K562 (cell line): ENCODE measurements around the gene MEPE. TPM values are rescaled to one million over a fixed set of nuclear protein-coding genes. Genes with fewer than 3 reads are reported as not detected.

ENCODE experiments used
- ATAC-seq: fragments of 200-7000 bp; cut with Tn5 transposase; 3 replicates; pipeline ENCODE4 v1.9.1; 2020; ENCODE audit warnings: moderate library complexity
- BruUV-seq: library from RNA; stranded (reverse); fragments of 400-500 nt; replicated peaks from 2 replicates; lab custom pipeline; 2021; lab: Mats Ljungman, UMichigan
- CTCF ChIA-PET: fragments of 300-600 bp; formaldehyde crosslinking; extraction: SDS; loops from one replicate; lab custom pipeline; 2021; ENCODE audit warnings: low intra/inter-chr PET ratio; lab: Yijun Ruan, JAX
- POLR2A ChIA-PET: fragments of 300-600, 350-650 bp; sonication (Branson Sonifier 250); formaldehyde crosslinking; extraction: SDS; loops from one replicate; lab custom pipeline; 2021; ENCODE audit warnings: antibody characterized with exemption, inconsistent platforms; lab: Yijun Ruan, JAX
- DNase-seq, 4 experiments: peaks; one replicate each; pipeline versions ENCODE4 v3.0.0 to v3.0.0-alpha.2; 2011 to 2018; ENCODE audit warnings: low spot score in 3 of 4, mixed read lengths in 3 of 4; ENCODE audit errors: extremely low read depth in 1 of 4
- FAIRE-seq: peaks from 2 replicates; lab custom pipeline; 2011; peaks lifted over from hg19 to GRCh38; lab: Jason Lieb, UNC
- H2AFZ ChIP-seq: 2 replicates; pipeline ENCODE4 v1.6.0; 2011; ENCODE audit warnings: low read depth, low read length, control low read depth, inconsistent platforms
- H3K27ac ChIP-seq: fragments of 200-600 bp; 3 replicates; pipeline ENCODE4 v1.8.0; 2011; ENCODE audit warnings: low read depth, mild to moderate bottlenecking, control low read depth, inconsistent platforms, low read length, moderate library complexity, mixed read lengths; ENCODE audit errors: extremely low read depth
- H3K27me3 ChIP-seq, 2 experiments: fragments of 300-600 bp in 1 of 2; 2 replicates in 1 of 2; 3 replicates in 1 of 2; pipeline versions ENCODE4 v1.6.0 to v1.8.0; 2011; ENCODE audit warnings: inconsistent platforms in 2 of 2, low read length in 2 of 2, mild to moderate bottlenecking in 1 of 2, mixed read lengths in 1 of 2, moderate library complexity in 1 of 2; ENCODE audit not compliant: control insufficient read depth in 2 of 2, insufficient read depth in 2 of 2
- H3K36me3 ChIP-seq: fragments of 300-600 bp; 3 replicates; pipeline ENCODE4 v1.8.0; 2011; ENCODE audit warnings: mild to moderate bottlenecking, low read length, inconsistent platforms; ENCODE audit not compliant: control insufficient read depth, insufficient read depth
- H3K4me1 ChIP-seq, 2 experiments: fragments of 200-600 bp in 1 of 2; replicated peaks in 1 of 2; 2 replicates in 1 of 2; 3 replicates in 1 of 2; pipeline versions ENCODE4 v1.5.1 to v1.8.0; 2011; ENCODE audit warnings: inconsistent platforms in 2 of 2, low read length in 2 of 2, mild to moderate bottlenecking in 1 of 2, mixed read lengths in 1 of 2, moderate library complexity in 1 of 2; ENCODE audit not compliant: control insufficient read depth in 2 of 2, insufficient read depth in 2 of 2
- H3K4me2 ChIP-seq: 2 replicates; pipeline ENCODE4 v1.6.1; 2011; ENCODE audit warnings: low read length, control low read depth, inconsistent platforms, mixed read lengths; ENCODE audit not compliant: insufficient read depth
- H3K4me3 ChIP-seq: fragments of 200-600 bp; sonication (generic), shearing (Covaris generic); 2 replicates; pipeline ENCODE4 v1.5.1; 2016; ENCODE audit warnings: control low read depth, inconsistent platforms
- H3K79me2 ChIP-seq: fragments of 200-600 bp; 3 replicates; pipeline ENCODE4 v1.8.0; 2011; ENCODE audit warnings: low read length, inconsistent platforms; ENCODE audit not compliant: control insufficient read depth, insufficient read depth
- H3K9ac ChIP-seq, 2 experiments: 2 replicates each; pipeline versions ENCODE4 v1.6.0 to v1.6.1; 2011; ENCODE audit warnings: low read depth in 2 of 2, low read length in 2 of 2, control low read depth in 1 of 2, inconsistent platforms in 1 of 2, mild to moderate bottlenecking in 1 of 2, mixed read lengths in 1 of 2; ENCODE audit not compliant: insufficient read depth in 1 of 2
- H3K9me1 ChIP-seq: one replicate; pipeline ENCODE4 v1.6.0; 2011; ENCODE audit warnings: inconsistent platforms, mild to moderate bottlenecking, low read length, moderate library complexity; ENCODE audit not compliant: control insufficient read depth, insufficient read depth
- H3K9me3 ChIP-seq: replicated peaks from 2 replicates; pipeline ENCODE4 v1.5.1; 2011; ENCODE audit warnings: low read depth, low read length, inconsistent platforms; ENCODE audit not compliant: control insufficient read depth, insufficient read depth
- H4K20me1 ChIP-seq: replicated peaks from 2 replicates; pipeline ENCODE4 v1.6.1; 2011; ENCODE audit warnings: low read length, inconsistent platforms, mixed read lengths; ENCODE audit not compliant: control insufficient read depth, insufficient read depth
- CAMTA2 ChIP-seq: fragments of 250-450 bp; sonication (Bioruptor Pico); conservative IDR thresholded peaks from 2 replicates; pipeline ENCODE4 v1.5.1; 2022
- CBFA2T3 ChIP-seq: fragments of 450-650 bp; IDR thresholded peaks from 2 replicates; pipeline ENCODE4 v1.6.1; 2017
- CCNT2 ChIP-seq: IDR thresholded peaks from 2 replicates; pipeline ENCODE4 v1.6.1; 2011; ENCODE audit warnings: borderline replicate concordance, low read depth, mild to moderate bottlenecking, moderate library complexity, mixed read lengths, low read length; ENCODE audit not compliant: insufficient read length; ENCODE audit errors: extremely low read depth
- CREM ChIP-seq: IDR thresholded peaks from 2 replicates; pipeline ENCODE4 v1.6.1; 2014; ENCODE audit warnings: antibody characterized with exemption, low read depth
- ELF2 ChIP-seq: fragments of 250-450 bp; sonication (Bioruptor Pico); IDR thresholded peaks from 2 replicates; pipeline ENCODE4 v1.5.0; 2021; ENCODE audit warnings: mild to moderate bottlenecking
- FOXP1 ChIP-seq: sonication (generic); formaldehyde crosslinking; IDR thresholded peaks from 2 replicates; pipeline ENCODE4 v1.8.0; 2022; ENCODE audit warnings: mild to moderate bottlenecking, missing genetic modification reagents
- HDAC8 ChIP-seq: fragments of 450-650 bp; IDR thresholded peaks from 2 replicates; pipeline ENCODE4 v1.6.1; 2016; ENCODE audit warnings: mild to moderate bottlenecking, missing genetic modification characterization, moderate library complexity, missing compliant biosample characterization
- KLF13 ChIP-seq: fragments of 450-650 bp; IDR thresholded peaks from 2 replicates; pipeline ENCODE4 v1.6.1; 2016; ENCODE audit warnings: missing genetic modification characterization, low read depth, mild to moderate bottlenecking, missing compliant biosample characterization, moderate library complexity, borderline replicate concordance
- RFX7 ChIP-seq: fragments of 250-450 bp; sonication (Bioruptor Pico); IDR thresholded peaks from 2 replicates; pipeline ENCODE4 v1.5.1; 2021; ENCODE audit warnings: mild to moderate bottlenecking
- ZNF175 ChIP-seq: fragments of 200-800 bp; sonication (Bioruptor generic); IDR thresholded peaks from 2 replicates; pipeline ENCODE4 v1.6.1; 2016; ENCODE audit warnings: low read depth, mild to moderate bottlenecking, missing genetic modification characterization, missing compliant biosample characterization
- WGBS: fragments of 100-300 bp; shearing (Covaris generic); methylation state at CpG from one replicate; pipeline ENCODE4 v1.1.6; 2016; ENCODE audit warnings: low coverage, mixed read lengths; ENCODE audit not compliant: insufficient coverage; ENCODE audit errors: missing lambda C conversion rate; 5-methylcytosine and 5-hydroxymethylcytosine counted together
- in situ Hi-C: fragments of 300-500 bp; cut with MboI; formaldehyde crosslinking; loops from 4 replicates; pipeline ENCODE4 v1.15.0; 2018; ENCODE audit warnings: inconsistent platforms, mixed read lengths
- intact Hi-C: fragments of 100-400 bp; cut with micrococcal nuclease; formaldehyde crosslinking; loops from 2 replicates; pipeline ENCODE4 v1.14.2; 2022
- polyA plus RNA-seq, 8 experiments: library from polyadenylated mRNA; depleted of rRNA in 4 of 8; stranded (reverse) in 5 of 8; unstranded in 3 of 8; fragments of >200 nt; fragmentation: Nextera tagmentation in 2 of 8; fragmentation: Illumina TruSeq in 1 of 8; extraction: Ambion mirVana in 2 of 8; extraction: Trizol in 1 of 8; gene quantifications; 2 replicates each; pipeline versions ENCODE4 v1.2.1 to v1.2.3, GENCODE V29; 2011 to 2014; ENCODE audit warnings: inconsistent platforms in 1 of 8, missing spikeins in 1 of 8
- total RNA-seq, 7 experiments: library from RNA; depleted of rRNA in 6 of 7; stranded (reverse); fragments of >200 nt in 6 of 7; fragmentation: Illumina TruSeq in 2 of 7; extraction: Trizol in 2 of 7; gene quantifications; 2 replicates each; pipeline versions ENCODE4 v1.2.1 to v1.2.3, GENCODE V29; 2011 to 2021; ENCODE audit warnings: low replicate concordance in 1 of 7
- TF ChIP-seq, protein P1 (sequence below): sonication (generic); formaldehyde crosslinking; IDR thresholded peaks from 2 replicates; pipeline ENCODE4 v1.8.0; 2022; ENCODE audit warnings: missing genetic modification reagents, mild to moderate bottlenecking, moderate library complexity, borderline replicate concordance
- TF ChIP-seq, protein P2 (sequence below): IDR thresholded peaks from 2 replicates; pipeline ENCODE4 v1.6.1; 2012; ENCODE audit warnings: low read depth, low read length, improper control_type of control experiment, borderline replicate concordance
- TF ChIP-seq, protein P3 (sequence below): fragments of 250-450 bp; sonication (Bioruptor Pico); IDR thresholded peaks from 2 replicates; pipeline ENCODE4 v1.5.0; 2021

The MEPE gene
- total and polyA plus RNA-seq, 9 of the 15 experiments (the other 6 are each of a cell fraction or from before 2014, with no cell fraction given), result not detected

DNA sequence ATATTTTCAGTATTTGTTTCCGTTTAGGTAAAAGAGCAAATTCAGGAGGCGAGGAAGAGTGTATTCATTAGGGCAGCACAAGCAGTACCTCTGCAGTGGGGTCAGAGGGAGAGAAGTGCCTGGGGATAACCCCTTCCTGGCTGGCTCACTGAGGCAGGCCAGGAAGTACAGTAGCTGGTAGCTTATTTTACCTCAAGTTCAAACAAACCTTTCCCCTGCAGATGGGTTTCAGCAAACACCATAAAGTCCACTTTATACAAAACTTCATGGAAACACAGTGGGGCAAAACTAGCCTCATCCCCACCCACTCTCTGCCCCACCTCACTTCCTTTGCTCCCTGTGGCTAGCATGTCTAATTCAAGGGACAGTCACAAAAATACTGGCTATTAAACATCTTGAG, 29.5 kb downstream of the MEPE start:
- H2AFZ ChIP-seq, result no peak overlapping the region
- in situ Hi-C loops, result no loop called here
- no peak overlapping the region for H3K27ac ChIP-seq
- DNase-seq (no peak), FAIRE-seq (no peak), ATAC-seq (no peak)
- no peaks in the 10 kb centered on the region for H3K79me2 ChIP-seq
- no peaks in the 10 kb centered on the region for H3K9me3 ChIP-seq
- BruUV-seq, result no TSS peak
- H3K9me1 ChIP-seq, result no peaks in the 10 kb centered on the region
- H3K4me2 ChIP-seq, result no peak overlapping the region
- TF ChIP-seq KLF13 (tag) (no peak), CAMTA2 (no peak)
- TF ChIP-seq, all 486 proteins: peak for 0
- no peak overlapping the region for H3K9ac ChIP-seq
- 0% methylated on average over 2 of the region's 2 CpGs for WGBS
- CTCF ChIA-PET, result no interaction called here
- H3K36me3 ChIP-seq, result no peaks in the 10 kb centered on the region
- POLR2A ChIA-PET, result interaction anchor here (0.6 kb wide), 1 partner anchor 154 kb away, joined by 3 read pairs; no protein-coding TSS in a partner anchor
- H3K4me3 ChIP-seq, result no peak overlapping the region
- intact Hi-C loops, result no loop called here
- H3K4me1 ChIP-seq, result no peaks in the 10 kb centered on the region
- no peaks in the 10 kb centered on the region for H3K27me3 ChIP-seq
- no peaks in the 10 kb centered on the region for H4K20me1 ChIP-seq

DNA sequence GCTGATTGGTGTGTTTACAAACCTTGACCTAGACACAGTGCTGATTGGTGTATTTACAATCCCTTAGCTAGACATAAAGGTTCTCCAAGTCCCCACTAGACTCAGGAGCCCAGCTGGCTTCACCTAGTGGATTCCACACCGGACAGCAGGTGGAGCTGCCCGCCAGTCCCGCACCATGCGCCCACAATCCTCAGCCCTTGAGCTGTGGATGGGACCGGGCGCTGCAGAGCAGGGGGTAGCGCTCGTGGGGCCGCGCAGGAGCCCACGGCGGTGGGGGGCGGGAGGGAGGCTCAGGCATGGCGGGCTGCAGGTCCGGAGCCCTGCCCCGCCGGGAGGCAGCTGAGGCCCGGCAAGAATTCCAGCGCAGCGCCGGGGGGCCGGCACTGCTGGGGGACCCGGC, 30.7 kb downstream of the MEPE start:
- in situ Hi-C loops (no loop called here), intact Hi-C loops (no loop called here)
- Histone ChIP-seq H3K4me2 (no peak overlapping the region), H3K79me2 (no peaks in the 10 kb centered on the region), H3K27ac (no peak overlapping the region), H2AFZ (no peak overlapping the region), H3K4me1 (no peaks in the 10 kb centered on the region), H3K4me3 (no peak overlapping the region), H3K36me3 (no peaks in the 10 kb centered on the region), H3K9ac (no peak overlapping the region), H3K9me3 (no peaks in the 10 kb centered on the region), H3K9me1 (no peaks in the 10 kb centered on the region), H3K27me3 (no peaks in the 10 kb centered on the region), H4K20me1 (no peaks in the 10 kb centered on the region)
- CTCF ChIA-PET, result no interaction called here
- no peak for DNase-seq
- peak; percentile 54; the same call in 2 of the 3 replicates for ATAC-seq
- POLR2A ChIA-PET, result interaction anchor here (0.6 kb wide), 1 partner anchor 1491 kb away, joined by 3 read pairs; no protein-coding TSS in a partner anchor
- WGBS, result 0% methylated on average over 10 of the region's 23 CpGs
- no peak for FAIRE-seq
- no TSS peak for BruUV-seq
- TF ChIP-seq, protein P1, sequence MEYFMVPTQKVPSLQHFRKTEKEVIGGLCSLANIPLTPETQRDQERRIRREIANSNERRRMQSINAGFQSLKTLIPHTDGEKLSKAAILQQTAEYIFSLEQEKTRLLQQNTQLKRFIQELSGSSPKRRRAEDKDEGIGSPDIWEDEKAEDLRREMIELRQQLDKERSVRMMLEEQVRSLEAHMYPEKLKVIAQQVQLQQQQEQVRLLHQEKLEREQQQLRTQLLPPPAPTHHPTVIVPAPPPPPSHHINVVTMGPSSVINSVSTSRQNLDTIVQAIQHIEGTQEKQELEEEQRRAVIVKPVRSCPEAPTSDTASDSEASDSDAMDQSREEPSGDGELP (CRISPR knock-in tag), result no peak
- no peak for TF ChIP-seq RFX7 (CRISPR knock-in tag)
- TF ChIP-seq ELF2, result no peak
- no peak for TF ChIP-seq FOXP1 (CRISPR knock-in tag)
- TF ChIP-seq, protein P2, sequence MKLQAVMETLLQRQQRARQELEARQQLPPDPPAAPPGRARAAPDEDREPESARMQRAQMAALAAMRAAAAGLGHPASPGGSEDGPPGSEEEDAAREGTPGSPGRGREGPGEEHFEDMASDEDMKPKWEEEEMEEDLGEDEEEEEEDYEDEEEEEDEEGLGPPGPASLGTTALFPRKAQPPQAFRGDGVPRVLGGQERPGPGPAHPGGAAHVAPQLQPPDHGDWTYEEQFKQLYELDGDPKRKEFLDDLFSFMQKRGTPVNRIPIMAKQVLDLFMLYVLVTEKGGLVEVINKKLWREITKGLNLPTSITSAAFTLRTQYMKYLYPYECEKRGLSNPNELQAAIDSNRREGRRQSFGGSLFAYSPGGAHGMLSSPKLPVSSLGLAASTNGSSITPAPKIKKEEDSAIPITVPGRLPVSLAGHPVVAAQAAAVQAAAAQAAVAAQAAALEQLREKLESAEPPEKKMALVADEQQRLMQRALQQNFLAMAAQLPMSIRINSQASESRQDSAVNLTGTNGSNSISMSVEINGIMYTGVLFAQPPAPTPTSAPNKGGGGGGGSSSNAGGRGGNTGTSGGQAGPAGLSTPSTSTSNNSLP, result no peak
- TF ChIP-seq, protein P3, sequence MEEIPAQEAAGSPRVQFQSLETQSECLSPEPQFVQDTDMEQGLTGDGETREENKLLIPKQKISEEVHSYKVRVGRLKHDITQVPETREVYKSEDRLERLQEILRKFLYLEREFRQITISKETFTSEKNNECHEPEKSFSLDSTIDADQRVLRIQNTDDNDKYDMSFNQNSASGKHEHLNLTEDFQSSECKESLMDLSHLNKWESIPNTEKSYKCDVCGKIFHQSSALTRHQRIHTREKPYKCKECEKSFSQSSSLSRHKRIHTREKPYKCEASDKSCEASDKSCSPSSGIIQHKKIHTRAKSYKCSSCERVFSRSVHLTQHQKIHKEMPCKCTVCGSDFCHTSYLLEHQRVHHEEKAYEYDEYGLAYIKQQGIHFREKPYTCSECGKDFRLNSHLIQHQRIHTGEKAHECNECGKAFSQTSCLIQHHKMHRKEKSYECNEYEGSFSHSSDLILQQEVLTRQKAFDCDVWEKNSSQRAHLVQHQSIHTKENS (CRISPR knock-in tag), result no peak
- TF ChIP-seq ZNF175, result no peak
- no peak for TF ChIP-seq HDAC8 (tag)
- no peak for TF ChIP-seq CBFA2T3
- no peak for TF ChIP-seq CCNT2
- no peak for TF ChIP-seq CREM
